Caco-2 (cell line): Measurements from ENCODE around the gene PRRG4. TPM values are rescaled to one million over a fixed set of nuclear protein-coding genes. Genes with fewer than 3 reads are reported as not detected.
"Not testable (repeated sequence)": the region's sequence is repeated elsewhere in the genome, so short reads cannot be mapped to it uniquely, and the experiment has no call there.

ENCODE experiments used
- Bru-seq: library from RNA; stranded (reverse); fragments of 400-500 nt; gene quantifications from one replicate; lab custom pipeline; 2021; lab: Mats Ljungman, UMichigan
- BruChase-seq, 2 experiments: library from RNA; stranded (reverse); fragments of 400-500 nt; gene quantifications; one replicate each; lab custom pipeline; 2021; lab: Mats Ljungman, UMichigan
- BruUV-seq: library from RNA; stranded (reverse); fragments of 400-500 nt; replicated peaks from 2 replicates; lab custom pipeline; 2021; lab: Mats Ljungman, UMichigan
- CTCF ChIA-PET: fragments of 300-600 bp; sonication (Branson Sonifier 250); formaldehyde crosslinking; loops from one replicate; lab custom pipeline; 2022; ENCODE audit warnings: antibody characterized with exemption; lab: Charles Lee
- POLR2A ChIA-PET: fragments of 300-600 bp; sonication (Branson Sonifier 250); formaldehyde crosslinking; loops from one replicate; lab custom pipeline; 2022; ENCODE audit warnings: antibody characterized with exemption; lab: Charles Lee
- DNase-seq, 2 experiments: peaks; one replicate each; pipeline versions ENCODE4 v3.0.0 to v3.0.0-alpha.2; 2020 to 2022
- H3K27me3 ChIP-seq: replicated peaks from 2 replicates; pipeline ENCODE4 v1.6.0; 2011; ENCODE audit warnings: low read length; ENCODE audit not compliant: control insufficient read depth, insufficient read depth
- H3K36me3 ChIP-seq: 2 replicates; pipeline ENCODE4 v1.5.1; 2011; ENCODE audit warnings: low read length; ENCODE audit not compliant: control insufficient read depth, insufficient read depth
- H3K4me1 ChIP-seq: fragments of 250-450 bp; sonication (Bioruptor Pico); 2 replicates; pipeline ENCODE4 v1.5.1; 2020; ENCODE audit warnings: mild to moderate bottlenecking
- H3K4me3 ChIP-seq: 2 replicates; pipeline ENCODE4 v1.5.1; 2011; ENCODE audit warnings: low read depth, mild to moderate bottlenecking, control low read depth, low read length
- H3K9me3 ChIP-seq: fragments of 250-450 bp; sonication (Bioruptor Pico); 2 replicates; pipeline ENCODE4 v1.5.1; 2020; ENCODE audit warnings: mild to moderate bottlenecking, moderate library complexity
- H3K27ac Mint-ChIP-seq: one replicate; pipeline ENCODE4 v1.8.0; 2022; ENCODE audit warnings: mixed read lengths; ENCODE audit not compliant: unreplicated experiment
- H3K27me3 Mint-ChIP-seq: one replicate; pipeline ENCODE4 v1.8.0; 2022; ENCODE audit warnings: mixed read lengths; ENCODE audit not compliant: insufficient read depth, unreplicated experiment
- H3K36me3 Mint-ChIP-seq: one replicate; pipeline ENCODE4 v1.8.0; 2022; ENCODE audit warnings: mild to moderate bottlenecking, mixed read lengths; ENCODE audit not compliant: insufficient read depth, unreplicated experiment
- H3K4me1 Mint-ChIP-seq: one replicate; pipeline ENCODE4 v1.8.0; 2022; ENCODE audit warnings: low read depth, mixed read lengths; ENCODE audit not compliant: unreplicated experiment
- H3K4me3 Mint-ChIP-seq: one replicate; pipeline ENCODE4 v1.8.0; 2022; ENCODE audit warnings: mild to moderate bottlenecking, moderate library complexity, mixed read lengths; ENCODE audit not compliant: unreplicated experiment
- H3K9me3 Mint-ChIP-seq: one replicate; pipeline ENCODE4 v1.8.0; 2022; ENCODE audit warnings: mixed read lengths; ENCODE audit not compliant: unreplicated experiment
- CTCF ChIP-seq, 2 experiments: fragments of 200-600 bp in 1 of 2; IDR thresholded peaks; 1 replicate in 1 of 2; 2 replicates in 1 of 2; pipeline versions ENCODE4 v1.5.1 to v1.8.0; 2011 to 2022; ENCODE audit warnings: antibody characterized with exemption in 1 of 2, control low read depth in 1 of 2, inconsistent platforms in 1 of 2, low read depth in 1 of 2, low read length in 1 of 2, mild to moderate bottlenecking in 1 of 2, moderate library complexity in 1 of 2; ENCODE audit not compliant: insufficient read depth in 1 of 2, severe bottlenecking in 1 of 2, unreplicated experiment in 1 of 2
- intact Hi-C: fragments of 100-400 bp; cut with micrococcal nuclease; formaldehyde crosslinking; loops from one replicate; pipeline ENCODE4 v1.10.0; 2022; ENCODE audit not compliant: unreplicated experiment
- long read RNA-seq: library from polyadenylated mRNA; stranded (forward); transcript quantifications from one replicate; pipeline ENCODE4 v2.0.0, GENCODE V29; 2022
- total RNA-seq: library from RNA; stranded (reverse); gene quantifications from 2 replicates; pipeline ENCODE4 v1.2.3, GENCODE V29; 2022

Gene PRRG4
- total RNA-seq (6.8 and 6.9 TPM in 2 replicates), Bru-seq, nascent RNA (percentile 67 among the genes with signal in this experiment), BruChase-seq, experiment 1, labeled RNA remaining after a 2-hour chase (percentile 82 among the genes with signal in this experiment), BruChase-seq, experiment 2, labeled RNA remaining after a 6-hour chase (percentile 82 among the genes with signal in this experiment)
- long read RNA-seq, full-length matches to known transcripts, result 1 of 4 reads
- long read RNA-seq, partial matches to known transcripts, result 1 of 4 reads
- long read RNA-seq, other reads (novel, unspliced or antisense), result 2 of 4 reads

GRCh38 chr11:32829680-32830412 lies at the start of gene PRRG4:
Gene PRRG4 (plus strand): TSS chr11:32829927. CDS start chr11:32830530, 603 bp downstream.
- Histone ChIP-seq H3K4me1 (peaks cover 5% of the 10 kb centered on the region), H3K4me3 (peak within 1 kb of the TSS; percentile 98), H3K9me3 (no peaks in the 10 kb centered on the region), H3K27me3 (no peaks in the 10 kb centered on the region), H3K36me3 (no peaks in the 10 kb centered on the region; the same call in none of the 2 replicates)
- ChIA-PET CTCF (interaction anchor here (0.7 kb wide), 1 partner anchor 235 kb away, joined by 3 read pairs; no protein-coding TSS in a partner anchor), POLR2A (interaction anchor here (0.5 to 0.7 kb wide), 3 partner anchors 63 to 598 kb away, joined by 3 read pairs; no protein-coding TSS in a partner anchor)
- BruUV-seq, result no TSS peak
- Mint-ChIP-seq H3K36me3 (no peaks in the 10 kb centered on the region), H3K4me3 (peak within 1 kb of the TSS; percentile 86), H3K4me1 (peaks cover 11% of the 10 kb centered on the region), H3K27me3 (no peaks in the 10 kb centered on the region), H3K27ac (peak within 1 kb of the TSS; percentile 83), H3K9me3 (no peaks in the 10 kb centered on the region)
- DNase-seq, result peak; percentile 79 to 91
- intact Hi-C loops, result loop anchor here (1.0 to 10.0 kb wide), 2 partner anchors 8 to 1475 kb away; no protein-coding TSS in a partner anchor
- TF ChIP-seq CTCF (IDR thresholded peaks at IDR 0.05; ENCODE audit: insufficient read depth in 1 of 2, low read depth in 1 of 2, low read length in 1 of 2, severe bottlenecking in 1 of 2, unreplicated experiment in 1 of 2), result no peak

GRCh38 chr11:32780839-32781238 lies 48.9 kb upstream of the PRRG4 start:
- BruUV-seq, POLR2A ChIA-PET, H3K36me3 ChIP-seq, H3K27me3 ChIP-seq, H3K4me1 ChIP-seq, H3K9me3 Mint-ChIP-seq, H3K36me3 Mint-ChIP-seq, H3K4me3 ChIP-seq, H3K4me1 Mint-ChIP-seq, intact Hi-C loops, H3K27ac Mint-ChIP-seq, DNase-seq, H3K9me3 ChIP-seq, CTCF ChIA-PET, H3K4me3 Mint-ChIP-seq: not testable (repeated sequence)
- peaks cover 11% of the 10 kb centered on the region for H3K27me3 Mint-ChIP-seq

GRCh38 chr11:32781721-32782120 lies 48.0 kb upstream of the PRRG4 start:
- Mint-ChIP-seq H3K4me1 (no peaks in the 10 kb centered on the region), H3K27me3 (peaks cover 7% of the 10 kb centered on the region), H3K27ac (no peak overlapping the region), H3K4me3 (no peak overlapping the region), H3K9me3 (no peaks in the 10 kb centered on the region), H3K36me3 (no peaks in the 10 kb centered on the region)
- no peaks in the 10 kb centered on the region for H3K4me1 ChIP-seq
- H3K36me3 ChIP-seq, result no peaks in the 10 kb centered on the region
- no peaks in the 10 kb centered on the region for H3K27me3 ChIP-seq
- no peak for DNase-seq
- ChIA-PET POLR2A (no interaction called here), CTCF (no interaction called here)
- intact Hi-C loops, result no loop called here
- BruUV-seq, result no TSS peak
- no peak overlapping the region for H3K4me3 ChIP-seq
- no peak for TF ChIP-seq CTCF (IDR thresholded peaks at IDR 0.05; ENCODE audit: insufficient read depth in 1 of 2, low read depth in 1 of 2, low read length in 1 of 2, severe bottlenecking in 1 of 2, unreplicated experiment in 1 of 2)
- no peaks in the 10 kb centered on the region for H3K9me3 ChIP-seq
